ENCODE results near the gene ATG2A.

- TF ChIP-seq CTCF (IDR thresholded peaks at IDR 0.05) (no peak), POLR2A (IDR thresholded peaks at IDR 0.05) (no peak)
These were observed 65.1 kb downstream of the ATG2A start for GRCh38 chr11:64851831-64852351.
